HG02623 (cell line): Measurements from ENCODE around the gene CMIP.
"Not testable (repeated sequence)": the region's sequence is repeated elsewhere in the genome, so short reads cannot be mapped to it uniquely, and the experiment has no call there.

Experiments
- ATAC-seq: cut with Tn5 transposase; IDR thresholded peaks from one replicate; pipeline ENCODE4 v1.9.1; 2021; ENCODE audit warnings: moderate library complexity; ENCODE audit not compliant: unreplicated experiment

The CMIP gene

GRCh38 chr16:81514568-81515258, 70.1 kb downstream of the CMIP start:
- ATAC-seq: no peak

GRCh38 chr16:81515281-81515680, 70.7 kb downstream of the CMIP start:
- no peak for ATAC-seq

GRCh38 chr16:81515721-81516120, 71.1 kb downstream of the CMIP start:
- no peak for ATAC-seq

- no peak for ATAC-seq
Measured at GRCh38 chr16:81516478-81517149, 72.0 kb downstream of the CMIP start.

GRCh38 chr16:81517150-81517499, 72.5 kb downstream of the CMIP start:
- ATAC-seq: no peak

- no peak for ATAC-seq
Measured at GRCh38 chr16:81517629-81518438, 73.2 kb downstream of the CMIP start.

GRCh38 chr16:81518439-81518757, 73.8 kb downstream of the CMIP start:
- ATAC-seq: no peak

- no peak for ATAC-seq
Measured at GRCh38 chr16:81519301-81520150, 74.9 kb downstream of the CMIP start.

- no peak for ATAC-seq
Measured at GRCh38 chr16:81520151-81520470, 75.5 kb downstream of the CMIP start.

GRCh38 chr16:81520560-81521135, 76.0 kb downstream of the CMIP start:
- no peak for ATAC-seq

- ATAC-seq: no peak
Measured at GRCh38 chr16:81521141-81521626, 76.6 kb downstream of the CMIP start.

- ATAC-seq: no peak
Measured at GRCh38 chr16:81522108-81522701, 77.6 kb downstream of the CMIP start.

GRCh38 chr16:81522851-81523250, 78.2 kb downstream of the CMIP start:
- not testable (repeated sequence) for ATAC-seq

- ATAC-seq: no peak
Measured at GRCh38 chr16:81523387-81524115, 78.9 kb downstream of the CMIP start.

GRCh38 chr16:81524382-81524781, 79.8 kb downstream of the CMIP start:
- no peak for ATAC-seq

GRCh38 chr16:81524885-81525284, 80.3 kb downstream of the CMIP start:
- ATAC-seq: not testable (repeated sequence)

GRCh38 chr16:81526199-81526598, 81.6 kb downstream of the CMIP start:
- no peak for ATAC-seq

- ATAC-seq: no peak
Measured at GRCh38 chr16:81526935-81527334, 82.3 kb downstream of the CMIP start.

GRCh38 chr16:81527477-81528178, 83.0 kb downstream of the CMIP start:
- no peak for ATAC-seq
